ENCODE measurements around the gene TCF7L1. TPM values are rescaled to one million over a fixed set of nuclear protein-coding genes. Genes with fewer than 3 reads are reported as not detected.

Gene TCF7L1
- total RNA-seq, 4 donors from 2014 or later = 0.26 to 37.1 (median 5.4) TPM

GRCh38 chr2:85325466-85325811 is 192.2 kb downstream of the TCF7L1 start:
- intact Hi-C loops (cut with DNase I; ENCODE audit: low total_unique reads) = no loop called here
- H3K36me3 ChIP-seq = no peaks in the 10 kb centered on the region
- no peaks in the 10 kb centered on the region for H3K4me1 ChIP-seq
- no peak for DNase-seq
- no peaks in the 10 kb centered on the region for H3K9me3 ChIP-seq
- TF ChIP-seq CTCF (IDR thresholded peaks at IDR 0.05) (no peak), POLR2A (IDR thresholded peaks at IDR 0.05) (no peak)
- peak overlapping the region; percentile 60 to 69 for H3K4me3 ChIP-seq
- no peaks in the 10 kb centered on the region for H3K27me3 ChIP-seq
- H3K27ac ChIP-seq = no peak overlapping the region

- DNase-seq = no peak
- H3K4me1 ChIP-seq = no peaks in the 10 kb centered on the region
- no peak for TF ChIP-seq POLR2A (IDR thresholded peaks at IDR 0.05)
- TF ChIP-seq CTCF (IDR thresholded peaks at IDR 0.05) = no peak
- intact Hi-C loops (cut with DNase I; ENCODE audit: low total_unique reads) = no loop called here
- no peaks in the 10 kb centered on the region for H3K36me3 ChIP-seq
- H3K9me3 ChIP-seq = no peaks in the 10 kb centered on the region
- peak overlapping the region; percentile 92 to 95 for H3K27ac ChIP-seq
- peak overlapping the region; percentile 60 to 69 for H3K4me3 ChIP-seq
- no peaks in the 10 kb centered on the region for H3K27me3 ChIP-seq
Measured at GRCh38 chr2:85326406-85327159, 193.4 kb downstream of the TCF7L1 start.

- peak overlapping the region; percentile 60 to 69 for H3K4me3 ChIP-seq
- intact Hi-C loops (cut with DNase I; ENCODE audit: low total_unique reads) = no loop called here
- no peaks in the 10 kb centered on the region for H3K27me3 ChIP-seq
- H3K27ac ChIP-seq = peak overlapping the region; percentile 92 to 95
- no peaks in the 10 kb centered on the region for H3K36me3 ChIP-seq
- no peaks in the 10 kb centered on the region for H3K9me3 ChIP-seq
- TF ChIP-seq POLR2A (IDR thresholded peaks at IDR 0.05) (no peak), CTCF (IDR thresholded peaks at IDR 0.05) (no peak)
- DNase-seq = peak; percentile 48 to 50
- H3K4me1 ChIP-seq = no peaks in the 10 kb centered on the region
Measured at GRCh38 chr2:85327160-85327821, 194.1 kb downstream of the TCF7L1 start.

- Histone ChIP-seq H3K4me3 (peak within 1 kb of the TSS; percentile 60 to 69), H3K4me1 (no peaks in the 10 kb centered on the region), H3K27me3 (no peaks in the 10 kb centered on the region), H3K27ac (peak within 1 kb of the TSS; percentile 92 to 95), H3K36me3 (no peaks in the 10 kb centered on the region), H3K9me3 (no peaks in the 10 kb centered on the region)
- intact Hi-C loops (cut with DNase I; ENCODE audit: low total_unique reads) = no loop called here
- TF ChIP-seq POLR2A (IDR thresholded peaks at IDR 0.05) (peak; percentile 86 to 99), CTCF (IDR thresholded peaks at IDR 0.05) (peak in 2 of 4 experiments; percentile 18 to 31)
- DNase-seq = peak; percentile 92
Measured at GRCh38 chr2:85327822-85328617, 194.8 kb downstream of the TCF7L1 start, which contains the start of gene TGOLN2. TSS of gene TGOLN2 (minus strand) at chr2:85327989. CDS start at chr2:85327962, 27 bp downstream.

Data from uterus (tissue), 4 donors.